Left renal pelvis (tissue), 4 donors: Measurements from ENCODE around the gene GPATCH4. TPM values are rescaled to one million over a fixed set of nuclear protein-coding genes. Genes with fewer than 3 reads are reported as not detected.
"Not testable (repeated sequence)": the region's sequence is repeated elsewhere in the genome, so short reads cannot be mapped to it uniquely, and the experiment has no call there.

Experiments used
- DNase-seq, 4 donors: peaks; one replicate each; pipeline ENCODE4 v3.0.0-alpha.2; 2013; ENCODE audit warnings: low read depth in 4 of 4, low spot score in 3 of 4
- polyA plus RNA-seq, 4 donors: library from polyadenylated mRNA; unstranded; fragments of 120-200 nt; gene quantifications; one replicate each; pipeline ENCODE4 v1.2.1, GENCODE V29; 2013; ENCODE audit not compliant: insufficient read length in 4 of 4

The GPATCH4 gene
- polyA plus RNA-seq, 4 donors, result 20.5 to 35.1 (median 32.8) TPM

DNA sequence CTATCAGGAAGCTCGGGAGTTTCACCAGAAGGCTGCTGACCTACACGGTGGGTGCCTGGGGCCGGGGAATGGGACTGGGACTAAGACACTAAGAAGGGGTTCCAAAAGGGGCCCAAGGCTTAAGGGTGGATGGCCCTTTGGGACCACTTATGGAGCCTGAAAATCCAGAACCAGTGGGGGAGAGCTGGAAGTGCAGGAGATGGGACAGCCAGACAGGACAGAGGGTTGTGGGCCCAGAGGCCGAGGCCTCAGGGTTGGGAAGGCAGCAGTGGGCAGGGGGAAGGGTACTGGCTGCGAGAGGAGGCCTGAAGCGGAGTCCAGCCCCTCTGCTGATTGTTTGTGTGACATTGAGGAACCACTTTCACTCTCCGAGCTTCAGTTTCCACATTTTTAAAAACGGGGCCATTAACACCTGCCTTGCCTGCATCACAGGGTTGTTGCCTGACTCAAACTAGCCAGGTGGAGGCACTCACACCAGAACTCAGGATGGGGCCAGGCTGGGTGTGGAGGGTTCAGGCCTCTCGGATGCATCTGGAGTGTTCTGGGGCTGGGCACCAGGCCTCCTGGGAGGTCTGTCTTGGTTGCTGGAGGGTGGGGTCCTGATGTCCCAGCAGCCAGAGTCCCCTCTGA lies 18.8 kb downstream of the GPATCH4 start:
- DNase-seq, result no peak

- DNase-seq, result no peak
These were observed 19.5 kb downstream of the GPATCH4 start for GRCh38 chr1:156581661-156582387.

DNA sequence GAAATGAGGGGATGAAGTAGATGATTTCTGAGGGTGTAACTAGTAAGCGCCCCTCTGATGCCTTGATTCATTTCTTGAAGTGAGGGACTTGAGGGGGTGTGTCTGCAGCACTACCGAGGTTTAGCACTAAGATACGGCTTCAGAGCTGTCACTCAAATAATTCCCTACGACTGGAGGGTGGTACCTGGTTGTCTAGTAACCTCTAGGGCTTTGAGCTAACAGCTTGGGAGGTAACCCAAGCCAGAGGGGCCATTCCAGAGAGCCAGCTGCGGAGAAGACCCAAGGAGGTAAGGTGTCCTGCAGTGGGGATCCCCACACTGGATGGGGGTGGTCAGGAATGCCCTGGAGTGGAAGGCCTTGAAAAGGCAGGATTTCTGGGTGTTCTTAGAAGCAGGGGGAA lies 21.8 kb downstream of the GPATCH4 start, which contains the start of gene TTC24:
TSS of gene TTC24 (plus strand) at position 252 of the 400 bp plus-strand sequence. CDS start 1,642 bp downstream, outside the sequence.
- no peak for DNase-seq

GRCh38 chr1:156578055-156578454 lies 23.2 kb downstream of the GPATCH4 start:
- DNase-seq, result peak in 2 of 4 donors; percentile 45 to 58

- no peak for DNase-seq
These were observed 23.7 kb downstream of the GPATCH4 start for GRCh38 chr1:156577550-156577949.

DNA sequence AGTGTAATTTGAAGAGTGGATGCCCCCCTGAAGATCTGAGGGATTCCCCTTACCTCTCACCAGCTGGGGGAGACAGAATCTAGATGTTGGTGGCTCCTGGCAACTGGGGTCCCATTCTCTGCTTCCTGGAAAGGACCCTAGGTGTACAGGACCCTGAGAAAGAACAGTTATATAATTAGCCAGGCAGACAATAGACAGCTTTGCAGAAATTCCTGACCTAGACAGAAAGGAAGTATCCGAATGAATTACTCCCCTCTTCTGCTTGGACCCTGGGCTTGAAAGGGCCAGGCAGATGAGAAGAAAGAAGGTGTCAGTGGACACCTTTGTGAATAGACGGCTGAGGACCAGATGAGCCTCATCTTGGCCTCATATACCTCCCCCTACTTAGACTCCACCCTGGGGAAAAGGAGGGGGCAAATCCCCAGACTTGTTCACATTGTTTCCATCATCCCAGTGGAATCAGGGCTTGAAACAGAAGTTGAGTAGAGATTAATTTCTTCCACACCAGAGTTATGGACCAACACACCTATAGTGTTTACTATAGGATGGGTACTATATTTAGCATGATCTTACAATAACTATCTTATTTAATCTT lies 27.1 kb downstream of the GPATCH4 start:
- no peak for DNase-seq

- DNase-seq, result no peak
These were observed 28.6 kb downstream of the GPATCH4 start for GRCh38 chr1:156572663-156573018.

DNA sequence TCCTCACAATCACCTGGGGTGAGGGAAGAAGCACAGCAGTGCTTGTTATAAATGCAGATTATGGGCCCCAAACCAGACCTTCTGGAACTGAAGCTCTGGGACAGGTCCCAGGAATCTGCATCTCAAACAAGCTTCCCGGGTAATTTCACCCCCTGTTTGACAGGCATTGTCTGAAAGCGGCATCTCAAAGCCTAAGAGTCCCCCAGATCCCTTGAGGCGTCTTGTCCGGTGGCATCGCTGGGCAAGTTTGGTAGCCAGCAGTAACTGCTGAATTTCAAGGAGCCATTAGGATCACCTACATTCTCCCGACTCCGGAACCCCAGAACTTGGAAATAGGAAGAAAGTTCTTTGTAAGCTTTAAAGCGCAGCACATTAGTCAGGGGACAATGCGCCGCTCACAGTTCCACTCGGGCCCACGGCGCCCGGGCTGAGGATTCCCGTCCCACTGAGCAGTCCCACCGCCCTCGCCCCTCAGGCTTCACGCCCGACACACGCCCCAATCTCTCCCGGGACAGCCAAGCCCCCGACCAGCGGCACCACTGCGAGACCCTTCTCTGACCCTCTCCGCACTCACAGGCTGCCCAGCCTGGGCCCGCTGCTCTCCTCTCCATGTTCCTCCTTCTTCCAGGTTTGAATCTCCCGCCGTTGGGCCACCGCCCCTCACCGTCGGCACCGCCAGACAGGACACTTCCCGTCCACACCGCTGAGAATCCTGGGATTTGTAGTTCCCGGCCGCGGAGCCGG lies 29.2 kb downstream of the GPATCH4 start, which contains the start of gene IQGAP3:
TSS of gene IQGAP3 (minus strand) at position 647 of the 744 bp plus-strand sequence. CDS start at position 611, 36 bp downstream.
- DNase-seq, result peak in 3 of 4 donors; percentile 48 to 74 (median 53)

DNA sequence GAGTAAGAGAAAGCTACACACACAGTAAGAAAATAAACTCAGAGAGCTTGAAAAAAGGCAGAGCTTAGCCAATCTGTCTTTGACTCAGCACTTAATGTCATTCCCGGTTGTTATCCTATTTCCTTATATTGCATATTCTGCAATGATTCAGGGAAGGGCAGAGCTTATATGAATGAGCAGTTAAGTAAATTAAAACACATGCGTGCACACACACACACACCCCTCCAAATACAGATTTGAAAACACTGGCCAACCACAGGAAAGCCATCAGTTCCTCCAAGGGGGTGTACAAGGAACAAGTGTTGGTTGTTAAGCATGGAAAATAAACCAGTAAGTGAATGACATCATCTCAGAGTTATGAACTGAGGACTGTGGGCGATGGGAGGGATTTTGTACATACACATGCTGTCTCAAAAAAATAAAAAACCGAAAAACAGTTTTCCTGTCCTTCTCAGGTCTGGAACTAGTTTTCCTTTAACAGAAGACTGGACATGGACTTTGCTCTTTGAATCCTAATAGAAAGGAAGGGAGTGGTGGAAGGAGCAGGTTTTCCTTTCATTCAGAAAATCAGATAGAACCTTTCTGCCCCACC lies 29.9 kb downstream of the GPATCH4 start:
- DNase-seq, result no peak

GRCh38 chr1:156566436-156566835 lies 34.8 kb downstream of the GPATCH4 start:
- DNase-seq, result no peak

DNA sequence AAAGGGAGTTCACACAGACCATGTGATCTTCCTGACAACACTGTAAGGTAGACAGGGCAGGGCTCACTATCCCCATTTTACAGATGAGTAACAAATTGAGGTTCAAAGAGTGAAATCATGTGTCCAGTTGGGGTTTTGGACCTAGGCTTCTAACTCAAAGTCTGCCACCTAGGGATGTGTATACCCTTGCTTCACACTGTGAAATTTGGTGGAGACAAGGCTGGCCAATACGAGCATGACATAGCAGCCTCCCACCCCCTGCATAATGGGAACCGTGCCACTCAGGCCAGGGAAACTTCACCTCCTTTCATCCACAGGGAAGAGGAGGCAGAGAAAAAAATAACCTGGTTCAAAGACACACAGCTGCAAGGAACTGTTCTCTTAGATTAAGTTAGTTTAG lies 35.8 kb downstream of the GPATCH4 start:
- no peak for DNase-seq

DNA sequence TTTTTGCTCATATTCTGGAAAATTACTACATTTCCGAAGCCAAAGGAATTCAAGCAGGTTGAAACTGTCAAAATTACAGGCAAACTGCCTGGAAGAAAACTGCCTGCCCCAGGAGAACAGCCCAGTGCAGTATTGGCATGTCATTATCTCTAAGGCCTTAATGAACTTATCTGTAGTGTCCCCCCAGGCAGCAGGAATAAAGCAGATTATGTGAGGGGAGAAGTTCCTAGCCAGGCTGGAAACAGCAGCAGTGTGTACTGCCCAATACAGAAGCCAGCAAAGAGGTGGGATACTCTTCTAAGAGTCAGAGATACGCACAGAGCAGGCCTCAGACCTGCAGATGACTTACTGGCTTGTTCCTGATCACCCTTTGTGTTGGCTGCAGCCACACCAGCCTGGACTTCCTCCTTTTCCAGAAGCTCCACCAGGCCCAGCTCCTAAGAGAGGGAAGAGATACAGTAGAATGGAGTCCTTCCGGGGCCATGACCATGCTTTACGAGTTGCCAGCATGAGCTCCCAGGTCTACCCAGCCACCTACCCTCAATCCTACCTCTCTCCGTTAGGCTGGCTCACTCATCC lies 40.6 kb downstream of the GPATCH4 start:
- no peak for DNase-seq

- no peak for DNase-seq
These were observed 41.4 kb downstream of the GPATCH4 start for GRCh38 chr1:156559797-156560385.

- no peak for DNase-seq
These were observed 42.0 kb downstream of the GPATCH4 start for GRCh38 chr1:156559086-156559796.

DNA sequence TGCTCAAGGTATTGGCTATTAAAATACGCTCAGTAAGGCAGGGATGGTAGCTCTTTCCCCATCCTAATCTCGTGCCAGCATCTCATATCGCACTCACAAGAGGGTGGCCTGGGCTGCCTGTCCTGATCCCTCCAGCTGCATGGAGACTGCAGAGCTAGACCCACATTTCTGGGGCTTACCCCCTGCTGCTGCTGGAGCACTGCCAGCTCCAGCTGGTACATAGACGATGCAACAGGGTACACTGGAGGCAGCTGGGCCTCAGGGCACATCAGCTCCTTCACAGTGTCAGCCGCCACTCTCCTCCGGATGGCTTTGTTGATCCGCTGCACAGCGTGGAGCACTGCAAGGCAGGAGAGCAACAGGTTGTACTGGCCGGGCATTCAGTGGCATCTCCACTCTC lies 44.9 kb downstream of the GPATCH4 start:
- no peak for DNase-seq

DNA sequence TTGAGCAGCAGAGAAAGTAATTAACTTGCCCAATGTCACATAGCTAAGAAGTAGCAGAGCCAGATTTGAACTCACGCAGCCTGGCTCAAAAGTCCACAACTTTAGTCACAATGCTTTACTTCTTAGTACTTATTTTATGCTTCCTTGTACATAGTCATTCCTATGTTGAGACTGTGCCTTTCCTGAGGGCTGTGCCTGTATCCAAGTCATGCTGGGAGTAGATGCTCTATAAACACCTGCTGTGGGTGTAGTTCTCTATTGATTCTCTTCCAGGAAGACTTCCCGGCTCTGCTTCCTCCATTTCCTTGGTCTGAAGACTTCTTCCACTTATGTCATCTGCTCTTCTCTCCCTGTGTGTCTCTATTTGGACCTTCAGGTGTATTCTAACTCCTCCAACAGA lies 45.6 kb downstream of the GPATCH4 start:
- no peak for DNase-seq

DNA sequence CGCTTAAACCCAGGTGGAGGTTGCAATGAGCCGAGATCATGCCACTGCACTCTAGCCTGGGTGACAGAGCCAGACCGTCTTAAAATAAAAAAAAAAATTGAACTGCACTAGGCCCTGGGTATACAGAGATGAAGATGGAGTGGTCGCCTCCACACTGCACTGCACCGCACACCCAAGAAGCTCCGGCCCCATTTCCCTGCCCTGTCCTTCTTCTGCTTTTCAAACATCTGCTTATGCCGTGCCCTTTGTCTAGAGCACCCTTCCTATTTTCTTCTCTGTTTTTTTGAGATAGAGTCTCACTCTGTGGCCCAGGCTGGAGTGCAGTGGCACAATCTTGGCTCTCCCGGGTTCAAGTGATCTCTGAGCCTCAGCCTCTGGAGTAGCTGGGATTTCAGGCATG lies 46.3 kb downstream of the GPATCH4 start:
- DNase-seq, result no peak

DNA sequence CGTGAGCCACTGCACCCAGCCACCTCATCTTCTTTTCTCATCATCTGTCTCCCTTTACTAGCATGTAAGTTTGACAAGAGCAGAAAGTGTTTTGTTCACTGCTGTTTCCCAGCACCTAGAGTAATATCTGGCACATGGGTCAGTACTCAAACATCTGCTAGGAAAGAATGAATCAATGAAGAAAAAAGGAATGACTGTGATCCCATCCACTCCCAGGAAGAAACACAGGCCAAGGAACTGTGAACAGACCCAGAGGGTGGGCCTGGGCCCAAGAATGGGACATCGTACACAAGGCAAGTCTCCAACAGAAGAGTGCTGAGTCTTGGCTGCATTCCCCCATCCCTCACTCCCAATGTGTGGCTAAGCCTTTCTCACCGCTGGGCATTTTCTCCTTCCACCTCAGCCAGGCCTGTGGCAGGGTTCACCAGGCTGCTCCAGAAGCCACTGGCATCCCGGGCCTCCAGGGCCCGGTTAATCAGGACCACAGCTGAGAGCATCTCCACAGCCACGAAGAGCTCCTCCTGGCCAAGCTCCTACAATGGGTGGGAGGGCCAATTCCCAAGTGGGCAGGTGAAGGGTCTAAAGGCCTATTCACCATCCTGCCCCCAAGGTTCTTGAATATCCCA lies 47.3 kb downstream of the GPATCH4 start:
- DNase-seq, result no peak

GRCh38 chr1:156552937-156553336 lies 48.3 kb downstream of the GPATCH4 start:
- DNase-seq, result not testable (repeated sequence)
